Smooth muscle cell of the brain vasculature (primary cell): ENCODE measurements around the gene HLTF.

ENCODE experiments used
- DNase-seq: peaks from one replicate; pipeline ENCODE4 v3.0.0-alpha.2; 2012; ENCODE audit warnings: low read depth, low spot score

HLTF gene

GRCh38 chr3:149085828-149086231, 503 bp downstream of the HLTF start:
- peak; percentile 12 for DNase-seq

DNA sequence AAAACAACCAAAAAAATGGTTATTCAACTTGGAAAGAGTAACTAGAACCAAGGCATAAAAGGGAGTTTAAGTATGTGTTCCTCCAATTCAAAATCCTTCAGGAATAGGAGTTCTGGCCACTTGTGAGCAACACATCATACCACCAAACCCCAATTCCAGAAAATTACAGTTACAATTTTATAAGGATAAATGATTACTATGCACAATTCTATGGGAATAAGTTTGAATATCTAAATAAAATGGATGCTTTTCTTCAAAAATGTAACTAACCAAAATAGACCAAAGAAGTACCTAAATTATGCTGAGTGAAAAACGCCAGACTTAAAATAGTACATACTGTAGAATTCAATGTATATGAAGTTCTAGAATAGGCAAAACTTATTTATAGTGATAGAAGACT, 4.6 kb downstream of the HLTF start:
- no peak for DNase-seq

GRCh38 chr3:149080699-149081091, 5.6 kb downstream of the HLTF start:
- no peak for DNase-seq

- no peak for DNase-seq
Measured at GRCh38 chr3:149080011-149080698, 6.2 kb downstream of the HLTF start.

GRCh38 chr3:149077628-149078027, 8.7 kb downstream of the HLTF start:
- DNase-seq: no peak

DNA sequence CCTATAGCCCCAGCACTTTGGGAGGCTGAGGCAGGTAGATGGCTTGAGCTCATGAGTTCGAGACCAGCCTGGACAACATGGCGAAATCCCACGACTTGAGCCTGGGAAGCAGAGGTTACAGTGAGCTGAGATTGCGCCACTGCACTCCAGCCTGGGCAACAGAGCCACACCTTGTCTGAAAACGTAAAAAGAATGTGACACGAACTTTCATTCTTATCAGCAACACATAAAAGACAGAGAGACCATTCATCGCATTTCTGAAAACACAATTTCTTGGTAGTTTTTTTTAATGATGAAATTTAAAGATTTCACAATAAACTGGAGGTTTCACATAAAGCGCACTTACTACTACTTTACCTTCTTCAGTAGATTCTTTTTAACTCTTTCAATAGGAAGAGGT, 18.4 kb downstream of the HLTF start:
- no peak for DNase-seq

DNA sequence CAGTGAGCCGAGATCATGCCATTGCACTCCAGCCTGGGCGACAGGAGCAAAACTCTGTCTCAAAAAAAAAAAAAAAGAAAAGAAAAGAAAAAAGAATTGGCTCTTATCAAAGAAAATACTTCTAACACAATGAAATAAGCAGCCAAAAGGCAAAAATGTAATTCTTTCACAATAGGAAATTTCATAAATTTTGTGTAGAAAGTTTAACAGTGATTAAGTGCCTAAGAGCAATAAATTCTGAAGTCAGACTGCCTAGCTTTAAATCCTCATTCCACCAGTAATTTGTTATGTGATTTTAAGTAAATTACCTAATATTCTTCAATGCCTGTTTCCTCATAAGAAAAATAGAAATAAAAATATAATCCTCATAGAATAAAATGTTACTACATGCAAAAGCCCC, 24.6 kb downstream of the HLTF start:
- DNase-seq: no peak

GRCh38 chr3:149058602-149059001, 27.7 kb downstream of the HLTF start:
- DNase-seq: no peak

DNA sequence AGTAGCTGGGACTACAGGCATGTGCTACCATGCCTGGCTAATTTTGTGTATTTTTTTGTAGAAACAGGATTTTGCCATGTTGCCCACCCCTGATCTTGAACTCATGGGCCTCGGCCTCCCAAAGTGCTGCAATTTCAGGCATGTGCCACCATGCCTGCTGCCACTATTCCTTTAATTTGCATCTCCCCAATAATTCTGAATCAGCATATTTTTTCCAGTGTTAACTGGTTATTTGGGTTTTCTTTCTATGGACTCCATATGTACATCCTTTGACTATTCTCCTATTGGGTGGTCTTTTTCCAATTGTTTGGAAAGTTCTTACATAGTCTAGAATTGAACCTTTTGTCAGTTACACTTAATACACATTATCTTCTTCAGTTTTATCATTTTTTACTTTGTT, 28.1 kb downstream of the HLTF start:
- DNase-seq: no peak

DNA sequence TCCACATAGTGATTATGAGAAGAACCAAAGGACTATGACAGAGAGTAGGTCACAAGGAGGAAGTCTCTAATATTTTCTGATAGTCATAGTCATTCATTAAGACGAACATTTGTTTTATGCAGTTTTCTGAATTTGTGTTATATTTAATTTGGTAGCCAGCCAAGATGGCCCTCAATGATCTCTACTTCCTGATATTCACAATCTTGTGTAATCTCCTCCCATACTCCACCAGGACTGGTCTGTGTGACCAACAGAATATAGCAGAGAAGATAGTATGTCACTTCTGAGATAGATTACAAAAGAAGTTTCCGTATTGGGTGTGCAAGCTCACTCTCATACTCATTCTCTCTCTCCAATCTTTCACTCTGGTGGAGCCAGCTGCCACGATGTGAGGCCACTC, 30.8 kb downstream of the HLTF start:
- DNase-seq: no peak

- DNase-seq: no peak
Measured at GRCh38 chr3:149044339-149045083, 41.8 kb downstream of the HLTF start.

GRCh38 chr3:149042789-149043386, 43.4 kb downstream of the HLTF start:
- no peak for DNase-seq

GRCh38 chr3:149038322-149038721, 48.0 kb downstream of the HLTF start:
- no peak for DNase-seq

DNA sequence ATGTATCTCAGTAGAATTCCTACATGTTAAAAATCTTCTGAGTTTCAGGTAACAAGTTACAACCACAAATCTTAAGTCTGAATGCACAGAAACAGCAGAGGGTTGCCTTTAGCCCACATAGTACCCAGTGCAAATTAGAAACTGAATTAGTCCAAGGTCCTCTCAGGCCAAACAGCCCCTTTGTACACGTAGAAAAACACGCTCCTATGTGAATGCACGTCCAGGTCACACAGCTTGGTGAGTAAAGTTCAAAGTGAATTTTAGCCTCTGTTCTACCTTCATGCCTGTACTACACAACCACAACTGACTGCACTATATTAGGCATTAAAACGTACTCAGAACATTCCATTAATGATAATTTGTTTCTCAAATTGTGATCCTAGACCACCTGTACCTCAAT, 48.6 kb downstream of the HLTF start:
- no peak for DNase-seq

DNA sequence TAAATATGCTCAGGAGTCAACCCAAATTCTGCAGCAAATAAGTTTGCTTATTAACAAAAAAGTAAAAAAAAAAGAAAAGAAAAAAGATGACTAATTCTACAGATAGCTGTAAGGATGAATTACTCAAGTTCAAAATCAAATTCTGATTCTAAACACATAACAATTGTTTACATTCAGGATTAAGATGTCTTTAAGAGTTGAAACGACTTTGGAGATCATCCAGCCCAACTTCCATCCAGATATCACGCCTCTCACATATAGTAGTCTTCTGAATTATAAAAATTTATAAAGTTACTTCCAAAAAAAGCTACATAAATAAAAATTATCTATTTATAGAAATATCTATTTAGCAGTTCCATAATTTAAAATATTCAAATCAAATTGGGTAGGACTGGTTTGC, 55.2 kb downstream of the HLTF start:
- no peak for DNase-seq

DNA sequence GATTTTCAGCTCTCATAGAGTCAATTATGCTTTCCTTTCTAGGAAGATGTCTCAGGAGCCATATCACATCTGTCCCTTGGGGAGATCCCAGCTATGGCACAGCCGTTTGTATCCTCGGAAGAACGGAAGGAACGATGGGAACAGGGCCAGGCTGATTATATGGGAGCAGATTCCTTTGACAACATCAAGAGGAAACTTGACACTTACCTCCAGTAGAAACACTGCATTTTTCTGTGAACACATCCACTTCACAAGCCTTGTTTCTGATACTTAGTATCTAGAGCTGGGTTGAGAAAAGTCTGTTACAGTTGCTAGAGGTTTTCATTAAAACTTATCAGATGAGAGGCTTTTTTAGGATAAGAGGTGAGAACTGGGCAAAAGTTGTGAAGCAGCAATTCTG, 59.6 kb downstream of the HLTF start:
- no peak for DNase-seq

GRCh38 chr3:149023951-149024350, 62.4 kb downstream of the HLTF start:
- DNase-seq: no peak

GRCh38 chr3:149021830-149022229, 64.5 kb downstream of the HLTF start:
- DNase-seq: no peak

DNA sequence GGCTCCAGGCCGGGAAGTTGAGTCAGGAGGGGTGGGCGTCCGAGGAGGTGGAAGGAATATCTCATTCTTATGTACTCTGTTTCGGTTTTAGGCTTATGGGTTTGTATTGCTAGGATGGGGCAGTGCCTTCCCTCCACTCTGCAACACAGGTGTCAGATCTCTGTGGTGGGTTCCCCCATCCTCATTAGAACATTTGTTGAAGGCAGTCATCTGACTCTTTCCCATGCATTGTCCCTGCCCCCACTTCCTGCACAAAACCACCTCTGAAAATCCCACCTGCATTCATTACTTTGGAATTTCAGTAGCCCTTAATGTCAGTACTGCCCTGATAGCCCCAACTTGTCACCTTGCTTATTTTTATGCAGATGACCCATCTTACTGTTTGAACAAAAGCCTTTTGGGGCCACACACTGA, 65.5 kb downstream of the HLTF start:
- no peak for DNase-seq

- DNase-seq: no peak
Measured at GRCh38 chr3:149020196-149020838, 66.0 kb downstream of the HLTF start.

DNA sequence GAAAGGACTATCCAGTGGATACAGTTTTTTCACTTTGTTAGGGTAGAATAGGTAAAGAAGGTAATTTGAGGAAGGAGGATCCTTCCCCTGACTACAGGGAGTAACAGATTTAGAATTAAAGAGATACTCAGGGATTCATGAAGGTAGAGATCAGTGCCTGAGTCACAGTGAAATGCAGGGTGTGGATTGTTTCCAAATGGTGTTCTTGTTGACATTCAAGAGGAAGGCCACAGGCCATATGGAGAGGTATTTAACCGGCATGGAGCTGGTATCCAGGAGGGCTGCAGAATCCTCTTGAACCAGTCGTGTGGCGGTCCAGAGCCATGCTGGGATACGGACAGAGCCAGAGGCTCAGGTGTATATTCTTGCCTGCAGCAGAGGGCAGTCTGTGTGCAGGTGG, 66.8 kb downstream of the HLTF start:
- DNase-seq: no peak

DNA sequence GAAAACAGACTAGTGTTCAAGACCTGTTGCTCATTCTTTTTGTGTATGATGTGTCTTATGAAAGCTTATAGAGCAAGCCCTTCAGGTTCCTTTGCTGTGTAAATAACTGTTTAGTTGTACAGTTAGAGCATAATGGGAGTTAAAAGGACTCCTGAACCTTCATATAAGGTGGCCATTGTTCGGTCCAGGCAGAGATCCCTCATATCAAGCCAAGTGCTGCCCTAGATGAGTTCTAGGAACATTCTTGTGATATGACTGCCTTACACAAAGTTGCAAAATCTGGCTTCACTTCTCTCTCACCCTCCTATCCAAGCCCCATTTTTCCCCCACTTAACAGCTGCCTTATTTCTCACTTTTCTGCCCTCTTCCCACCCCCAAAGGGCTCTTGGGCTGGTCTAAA, 68.1 kb downstream of the HLTF start:
- no peak for DNase-seq
